Activated CD8-positive, alpha-beta memory T cell treated with anti-CD3 and anti-CD28 coated beads, Interleukin-2, amount 50 U/mL, for 4 hours (primary cell): ENCODE results near the gene NCOR2.

ENCODE experiments used
- DNase-seq: peaks from one replicate; pipeline ENCODE4 v3.0.0-alpha.2; 2020

NCOR2 gene

GRCh38 chr12:124557518-124558223, 9.7 kb downstream of the NCOR2 start:
- no peak for DNase-seq

- no peak for DNase-seq
Measured at GRCh38 chr12:124556896-124557501, 10.4 kb downstream of the NCOR2 start.

DNA sequence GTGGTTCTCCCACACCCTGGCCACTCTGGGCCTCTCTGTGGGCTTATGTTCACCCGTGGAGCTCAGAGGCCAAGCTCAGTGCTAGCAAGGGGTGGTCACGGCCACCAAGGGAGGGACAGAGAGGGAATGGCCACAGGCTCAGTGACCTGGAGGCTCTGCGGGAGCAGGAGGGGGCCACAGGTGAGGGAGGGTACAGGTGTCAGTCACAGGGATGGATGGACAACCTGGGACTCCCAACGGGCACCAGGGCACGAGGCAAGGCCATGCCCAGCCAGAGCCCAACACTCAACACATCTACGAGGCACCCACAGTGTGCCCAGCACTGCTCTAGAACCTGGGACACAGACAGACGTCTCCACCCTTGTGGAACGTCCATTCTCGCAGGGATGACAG, 11.3 kb downstream of the NCOR2 start:
- DNase-seq = no peak

GRCh38 chr12:124555168-124556073, 12.0 kb downstream of the NCOR2 start:
- no peak for DNase-seq

GRCh38 chr12:124554429-124555029, 12.9 kb downstream of the NCOR2 start:
- DNase-seq = no peak

GRCh38 chr12:124553862-124554428, 13.5 kb downstream of the NCOR2 start:
- DNase-seq = no peak

GRCh38 chr12:124551268-124552144, 15.9 kb downstream of the NCOR2 start:
- DNase-seq = no peak

GRCh38 chr12:124550123-124551089, 17.0 kb downstream of the NCOR2 start:
- DNase-seq = no peak

DNA sequence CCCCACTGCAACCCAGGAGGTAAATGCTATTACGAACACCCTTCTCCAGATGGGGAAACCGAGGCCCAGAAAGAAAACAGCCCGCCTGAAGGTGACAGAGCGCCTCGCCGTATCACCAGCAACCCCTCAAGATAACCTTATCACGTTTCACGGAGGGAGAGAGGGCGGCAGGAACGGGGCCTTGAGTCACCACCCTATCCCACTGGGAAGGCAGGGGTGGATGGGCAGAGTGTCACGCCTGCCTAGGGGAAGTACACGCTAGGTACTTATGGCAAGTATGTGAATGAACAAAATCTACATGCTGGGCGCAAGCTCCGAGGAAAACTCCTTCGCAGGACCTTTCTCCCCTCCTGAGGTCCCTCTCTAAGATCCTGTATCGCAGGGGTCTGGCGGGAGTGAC, 17.8 kb downstream of the NCOR2 start:
- DNase-seq = no peak

GRCh38 chr12:124548854-124549378, 18.5 kb downstream of the NCOR2 start:
- peak; percentile 38 for DNase-seq

GRCh38 chr12:124547626-124548025, 19.8 kb downstream of the NCOR2 start:
- no peak for DNase-seq

GRCh38 chr12:124545508-124546418, 21.6 kb downstream of the NCOR2 start:
- peak; percentile 38 for DNase-seq

- DNase-seq = no peak
Measured at GRCh38 chr12:124544983-124545382, 22.4 kb downstream of the NCOR2 start.

DNA sequence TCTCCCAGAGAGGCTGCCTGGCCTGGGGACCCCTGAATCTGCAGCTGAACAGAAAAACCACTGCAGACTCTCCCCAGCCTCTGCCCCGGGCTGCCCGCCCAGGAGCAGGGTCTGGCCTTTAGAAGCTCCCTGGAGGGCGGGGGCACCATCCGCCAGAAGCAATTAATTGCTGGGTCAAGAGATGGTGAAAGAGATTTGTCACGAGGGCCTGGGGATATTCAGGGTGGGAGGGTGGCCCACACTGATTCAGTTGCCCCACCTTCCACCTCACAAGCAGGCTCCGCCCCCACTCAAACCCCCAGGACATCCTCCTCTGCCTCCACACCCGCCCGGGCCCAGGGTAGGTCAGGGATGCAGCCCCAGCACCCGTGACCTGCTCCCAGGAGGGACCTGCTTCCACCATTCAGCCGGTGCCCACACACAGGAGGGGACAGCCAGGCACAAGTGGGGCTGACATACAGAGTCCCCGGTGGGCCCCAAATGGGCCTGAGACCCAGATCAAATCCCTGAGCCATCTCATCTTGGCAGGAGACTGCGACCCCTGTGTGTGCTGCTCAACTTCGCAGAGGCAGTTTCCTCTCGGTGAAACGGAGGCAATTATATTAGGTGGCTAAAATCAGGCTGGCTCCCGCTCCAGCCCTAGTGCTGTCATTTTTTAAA, 23.0 kb downstream of the NCOR2 start:
- DNase-seq = no peak

DNA sequence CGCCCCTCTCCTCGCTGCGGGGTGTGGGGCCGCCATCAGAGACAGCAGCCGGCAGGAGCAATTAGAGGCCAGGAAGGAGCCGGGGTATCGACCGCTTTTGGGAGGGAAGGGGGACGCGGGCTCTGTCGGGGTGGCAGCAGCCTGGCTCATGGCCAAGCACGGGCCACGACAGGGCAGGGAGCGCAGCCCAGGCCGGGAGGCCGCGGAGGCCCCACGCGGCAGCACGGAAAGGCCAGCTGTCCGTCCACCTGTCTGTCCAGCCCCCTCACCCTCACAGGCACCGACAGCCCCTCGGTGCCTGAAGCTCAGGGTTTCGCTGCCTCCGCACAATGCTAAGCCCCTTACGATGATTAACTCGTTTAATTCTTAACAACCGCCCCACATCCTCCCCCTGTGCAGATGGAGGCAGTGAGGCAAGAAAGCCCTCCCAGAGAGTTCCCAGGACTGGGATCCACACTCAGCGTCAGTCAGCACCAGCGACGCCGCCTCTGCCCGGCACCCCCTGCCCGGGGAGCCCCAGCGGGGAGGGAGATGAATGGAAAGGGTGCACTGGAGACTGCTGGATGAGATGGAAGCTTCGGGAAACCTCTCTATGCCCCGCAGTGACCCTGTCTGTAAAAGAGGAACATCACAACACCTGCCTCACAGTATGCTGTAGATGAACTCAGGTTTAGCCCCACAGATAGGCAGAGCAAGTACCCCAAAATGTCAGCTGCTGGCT, 23.7 kb downstream of the NCOR2 start:
- DNase-seq = no peak

DNA sequence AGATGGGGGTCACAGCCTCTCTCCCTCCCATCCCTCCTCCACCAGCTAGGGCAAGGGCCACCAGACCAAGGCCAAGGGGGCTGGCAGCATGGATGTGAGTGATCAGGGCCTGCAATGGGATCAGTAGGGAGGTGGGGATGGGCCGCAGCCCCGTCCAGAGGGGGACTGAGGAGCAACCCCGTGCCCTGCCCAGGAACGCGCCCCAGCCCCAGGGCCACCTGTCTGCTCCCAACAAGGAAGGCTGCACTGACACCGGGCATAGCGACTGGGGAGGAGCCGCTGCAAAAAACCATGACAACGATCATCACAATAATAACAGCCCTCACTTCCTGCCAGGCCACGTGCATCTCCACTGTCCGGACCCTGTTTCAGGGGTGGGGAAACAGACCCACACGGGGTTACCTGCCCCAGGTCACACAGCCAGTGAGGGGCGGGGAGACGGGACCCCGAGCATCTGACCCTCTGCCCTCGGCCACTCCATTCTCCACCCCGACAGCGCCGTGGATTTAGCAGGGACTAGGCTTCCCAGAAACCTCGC, 24.3 kb downstream of the NCOR2 start:
- no peak for DNase-seq
